ENCODE measurements around the gene BTAF1.

DNA sequence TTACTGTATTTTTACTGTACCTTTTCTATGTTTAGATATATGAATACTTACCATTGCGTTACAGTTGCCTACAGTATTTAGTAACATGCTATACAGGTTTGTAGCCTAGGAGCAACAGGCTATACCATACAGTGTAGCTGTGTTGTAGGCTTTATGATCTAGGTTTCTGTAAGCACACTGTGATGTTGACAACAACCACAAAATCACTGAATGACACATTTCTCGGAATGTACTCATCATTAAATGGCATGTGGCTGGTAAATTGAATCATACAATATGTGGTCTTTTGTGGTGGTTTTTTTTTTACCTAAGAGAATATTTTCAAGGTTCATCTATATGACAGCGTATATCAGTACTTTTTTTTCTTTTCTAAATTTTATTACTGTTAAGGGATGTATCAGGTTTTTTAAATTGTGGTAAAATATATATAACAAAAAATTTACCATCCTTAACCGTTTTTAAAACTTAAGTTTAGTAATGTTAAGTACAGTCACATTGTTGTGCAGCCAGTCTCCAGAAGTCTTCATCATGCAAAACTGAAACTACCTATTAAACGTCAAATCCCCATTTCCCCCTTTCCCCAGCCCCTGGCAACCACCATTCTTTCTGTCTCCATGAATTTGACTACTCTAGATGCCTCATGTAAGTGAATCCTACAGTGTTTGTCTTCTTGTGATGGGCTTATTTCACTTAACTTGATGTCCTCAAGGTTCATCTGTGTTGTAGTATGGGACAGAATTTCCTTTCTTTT, 21.5 kb downstream of the BTAF1 start:
- TF ChIP-seq, protein P1, sequence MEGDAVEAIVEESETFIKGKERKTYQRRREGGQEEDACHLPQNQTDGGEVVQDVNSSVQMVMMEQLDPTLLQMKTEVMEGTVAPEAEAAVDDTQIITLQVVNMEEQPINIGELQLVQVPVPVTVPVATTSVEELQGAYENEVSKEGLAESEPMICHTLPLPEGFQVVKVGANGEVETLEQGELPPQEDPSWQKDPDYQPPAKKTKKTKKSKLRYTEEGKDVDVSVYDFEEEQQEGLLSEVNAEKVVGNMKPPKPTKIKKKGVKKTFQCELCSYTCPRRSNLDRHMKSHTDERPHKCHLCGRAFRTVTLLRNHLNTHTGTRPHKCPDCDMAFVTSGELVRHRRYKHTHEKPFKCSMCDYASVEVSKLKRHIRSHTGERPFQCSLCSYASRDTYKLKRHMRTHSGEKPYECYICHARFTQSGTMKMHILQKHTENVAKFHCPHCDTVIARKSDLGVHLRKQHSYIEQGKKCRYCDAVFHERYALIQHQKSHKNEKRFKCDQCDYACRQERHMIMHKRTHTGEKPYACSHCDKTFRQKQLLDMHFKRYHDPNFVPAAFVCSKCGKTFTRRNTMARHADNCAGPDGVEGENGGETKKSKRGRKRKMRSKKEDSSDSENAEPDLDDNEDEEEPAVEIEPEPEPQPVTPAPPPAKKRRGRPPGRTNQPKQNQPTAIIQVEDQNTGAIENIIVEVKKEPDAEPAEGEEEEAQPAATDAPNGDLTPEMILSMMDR (conservative IDR thresholded peaks at IDR 0.05; ENCODE audit: low read depth in 2 of 2), result no peak
- TF ChIP-seq JUNB (IDR thresholded peaks at IDR 0.05; ENCODE audit: unreplicated experiment) (no peak), CREB1 (CRISPR knock-in tag; IDR thresholded peaks at IDR 0.05; ENCODE audit: low read depth) (no peak)

Data from GM23338 (cell line).